ENCODE data around the gene RCBTB1. TPM values are rescaled to one million over a fixed set of nuclear protein-coding genes. Genes with fewer than 3 reads are reported as not detected.

The RCBTB1 gene
- total RNA-seq, 1 donor from 2014 or later = 2.0 TPM

DNA sequence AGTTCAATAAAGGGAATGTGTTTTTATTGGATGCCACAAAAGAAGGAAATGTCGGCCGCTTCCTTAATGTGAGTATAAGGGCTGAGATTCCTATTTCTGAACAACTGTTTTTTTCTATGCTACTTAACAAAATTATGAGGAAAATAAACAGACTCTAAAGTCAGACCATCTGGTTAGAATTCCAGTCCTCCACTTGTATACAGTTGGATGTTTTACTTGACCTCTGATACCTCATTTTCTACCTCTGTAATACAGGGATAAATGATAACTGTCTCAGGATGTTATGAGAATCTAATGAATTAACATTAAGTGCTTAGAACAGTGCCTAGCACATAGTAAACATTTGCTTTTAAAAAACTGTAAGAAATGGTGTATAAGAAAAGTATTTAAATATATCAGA is 96.8 kb downstream of the RCBTB1 start:
- no peak for DNase-seq (ENCODE audit: low spot score in 2 of 2)
- intact Hi-C loops (cut with DNase I) = no loop called here
- no peaks in the 10 kb centered on the region for H3K27me3 ChIP-seq
- no peaks in the 10 kb centered on the region for H3K4me1 ChIP-seq
- no peak overlapping the region for H3K27ac ChIP-seq
- H3K9me3 ChIP-seq = no peaks in the 10 kb centered on the region
- H3K36me3 ChIP-seq = peaks cover 17 to 38% of the 10 kb centered on the region in 2 donors
- TF ChIP-seq, protein P1, sequence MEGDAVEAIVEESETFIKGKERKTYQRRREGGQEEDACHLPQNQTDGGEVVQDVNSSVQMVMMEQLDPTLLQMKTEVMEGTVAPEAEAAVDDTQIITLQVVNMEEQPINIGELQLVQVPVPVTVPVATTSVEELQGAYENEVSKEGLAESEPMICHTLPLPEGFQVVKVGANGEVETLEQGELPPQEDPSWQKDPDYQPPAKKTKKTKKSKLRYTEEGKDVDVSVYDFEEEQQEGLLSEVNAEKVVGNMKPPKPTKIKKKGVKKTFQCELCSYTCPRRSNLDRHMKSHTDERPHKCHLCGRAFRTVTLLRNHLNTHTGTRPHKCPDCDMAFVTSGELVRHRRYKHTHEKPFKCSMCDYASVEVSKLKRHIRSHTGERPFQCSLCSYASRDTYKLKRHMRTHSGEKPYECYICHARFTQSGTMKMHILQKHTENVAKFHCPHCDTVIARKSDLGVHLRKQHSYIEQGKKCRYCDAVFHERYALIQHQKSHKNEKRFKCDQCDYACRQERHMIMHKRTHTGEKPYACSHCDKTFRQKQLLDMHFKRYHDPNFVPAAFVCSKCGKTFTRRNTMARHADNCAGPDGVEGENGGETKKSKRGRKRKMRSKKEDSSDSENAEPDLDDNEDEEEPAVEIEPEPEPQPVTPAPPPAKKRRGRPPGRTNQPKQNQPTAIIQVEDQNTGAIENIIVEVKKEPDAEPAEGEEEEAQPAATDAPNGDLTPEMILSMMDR (IDR thresholded peaks at IDR 0.05) = no peak
- H3K4me3 ChIP-seq = no peak overlapping the region

Other genes with a start within 250 kb of the RCBTB1 start
- 30.1 TPM for gene CAB39L, start 141.5 kb downstream of the RCBTB1 start, total RNA-seq
- gene SETDB2, start 141.3 kb downstream of the RCBTB1 start, total RNA-seq = 7.2 TPM
- 57.4 TPM for gene PHF11, start 89.6 kb downstream of the RCBTB1 start, total RNA-seq
- 0.43 TPM for gene ARL11, start 42.9 kb upstream of the RCBTB1 start, total RNA-seq
- 18.3 TPM for gene EBPL, start 105.9 kb upstream of the RCBTB1 start, total RNA-seq
- 5.9 TPM for gene KPNA3, start 207.1 kb upstream of the RCBTB1 start, total RNA-seq